ENCODE data around the gene ARMCX4.

DNA sequence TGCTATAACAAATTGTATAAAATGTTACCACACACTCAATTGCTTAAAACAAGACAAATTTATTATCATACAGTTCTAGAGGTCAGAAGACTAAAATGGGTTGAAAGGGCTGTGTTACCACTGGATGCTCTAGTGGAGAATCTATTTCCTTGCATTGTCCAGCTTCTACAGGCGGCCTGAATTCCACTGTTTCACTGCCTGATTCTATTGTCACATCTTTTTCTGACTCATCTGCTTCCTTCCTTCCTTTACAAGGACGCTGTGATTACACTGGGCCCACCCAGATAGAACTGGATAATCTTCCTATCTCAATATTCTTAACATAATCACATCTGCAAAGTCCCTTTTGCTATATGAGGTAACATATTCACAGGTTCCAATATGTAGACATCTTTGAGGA lies 45.7 kb downstream of the ARMCX4 start:
- TF ChIP-seq, protein P1, sequence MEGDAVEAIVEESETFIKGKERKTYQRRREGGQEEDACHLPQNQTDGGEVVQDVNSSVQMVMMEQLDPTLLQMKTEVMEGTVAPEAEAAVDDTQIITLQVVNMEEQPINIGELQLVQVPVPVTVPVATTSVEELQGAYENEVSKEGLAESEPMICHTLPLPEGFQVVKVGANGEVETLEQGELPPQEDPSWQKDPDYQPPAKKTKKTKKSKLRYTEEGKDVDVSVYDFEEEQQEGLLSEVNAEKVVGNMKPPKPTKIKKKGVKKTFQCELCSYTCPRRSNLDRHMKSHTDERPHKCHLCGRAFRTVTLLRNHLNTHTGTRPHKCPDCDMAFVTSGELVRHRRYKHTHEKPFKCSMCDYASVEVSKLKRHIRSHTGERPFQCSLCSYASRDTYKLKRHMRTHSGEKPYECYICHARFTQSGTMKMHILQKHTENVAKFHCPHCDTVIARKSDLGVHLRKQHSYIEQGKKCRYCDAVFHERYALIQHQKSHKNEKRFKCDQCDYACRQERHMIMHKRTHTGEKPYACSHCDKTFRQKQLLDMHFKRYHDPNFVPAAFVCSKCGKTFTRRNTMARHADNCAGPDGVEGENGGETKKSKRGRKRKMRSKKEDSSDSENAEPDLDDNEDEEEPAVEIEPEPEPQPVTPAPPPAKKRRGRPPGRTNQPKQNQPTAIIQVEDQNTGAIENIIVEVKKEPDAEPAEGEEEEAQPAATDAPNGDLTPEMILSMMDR (IDR thresholded peaks at IDR 0.05), result no peak
- TF ChIP-seq RELA (CRISPR knock-in tag; IDR thresholded peaks at IDR 0.05; ENCODE audit: borderline replicate concordance), result no peak
- TF ChIP-seq SP1 (CRISPR knock-in tag; conservative IDR thresholded peaks at IDR 0.05), result no peak
- TF ChIP-seq ZBTB21 (CRISPR knock-in tag; IDR thresholded peaks at IDR 0.05; ENCODE audit: borderline replicate concordance), result no peak
- TF ChIP-seq, protein P2, sequence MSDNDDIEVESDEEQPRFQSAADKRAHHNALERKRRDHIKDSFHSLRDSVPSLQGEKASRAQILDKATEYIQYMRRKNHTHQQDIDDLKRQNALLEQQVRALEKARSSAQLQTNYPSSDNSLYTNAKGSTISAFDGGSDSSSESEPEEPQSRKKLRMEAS (CRISPR knock-in tag; IDR thresholded peaks at IDR 0.05), result no peak
- TF ChIP-seq, protein P3, sequence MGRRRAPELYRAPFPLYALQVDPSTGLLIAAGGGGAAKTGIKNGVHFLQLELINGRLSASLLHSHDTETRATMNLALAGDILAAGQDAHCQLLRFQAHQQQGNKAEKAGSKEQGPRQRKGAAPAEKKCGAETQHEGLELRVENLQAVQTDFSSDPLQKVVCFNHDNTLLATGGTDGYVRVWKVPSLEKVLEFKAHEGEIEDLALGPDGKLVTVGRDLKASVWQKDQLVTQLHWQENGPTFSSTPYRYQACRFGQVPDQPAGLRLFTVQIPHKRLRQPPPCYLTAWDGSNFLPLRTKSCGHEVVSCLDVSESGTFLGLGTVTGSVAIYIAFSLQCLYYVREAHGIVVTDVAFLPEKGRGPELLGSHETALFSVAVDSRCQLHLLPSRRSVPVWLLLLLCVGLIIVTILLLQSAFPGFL (CRISPR knock-in tag; IDR thresholded peaks at IDR 0.05; ENCODE audit: borderline replicate concordance), result no peak
- no peak for TF ChIP-seq NR2C2 (CRISPR knock-in tag; IDR thresholded peaks at IDR 0.05)
- no peak for TF ChIP-seq ZNF416 (CRISPR knock-in tag; IDR thresholded peaks at IDR 0.05)
- no peak for TF ChIP-seq ZNF121 (CRISPR knock-in tag; IDR thresholded peaks at IDR 0.05)

Data from WTC11 (cell line).